Activated CD4-positive, alpha-beta T cell treated with anti-CD3 and anti-CD28 coated beads for 48 hours (primary cell): ENCODE data around the gene PLA2G5.
A peak's percentile ranks its signal among the peaks of the same experiment; 100 is the strongest.
"Not testable (repeated sequence)": the region's sequence is repeated elsewhere in the genome, so short reads cannot be mapped to it uniquely, and the experiment has no call there.

ENCODE experiments used
- DNase-seq: peaks from one replicate; pipeline ENCODE4 v3.0.0-alpha.2; 2020

The PLA2G5 gene

DNA sequence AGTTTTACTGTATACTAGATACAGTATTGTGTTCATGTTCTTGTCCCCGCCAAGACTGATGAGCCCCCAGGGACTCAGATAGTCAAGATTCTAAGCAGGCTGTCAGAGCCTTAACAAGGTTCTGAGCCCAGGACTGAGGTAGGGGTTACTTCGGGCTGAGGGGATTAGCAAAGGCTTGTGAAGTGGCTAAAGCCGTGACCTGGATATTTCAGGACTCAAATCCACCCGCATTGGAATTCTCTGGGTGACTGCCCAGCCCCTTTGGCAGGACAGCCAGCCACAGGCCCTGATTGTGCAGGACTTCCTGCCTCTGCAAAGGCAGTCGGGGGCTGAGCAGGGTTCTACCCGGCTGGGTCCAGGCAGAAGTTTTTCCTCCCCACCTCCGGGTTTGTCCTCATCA, at the start of gene PLA2G5:
TSS of gene PLA2G5 (plus strand) at position 321 of the 400 bp plus-strand sequence. CDS start 14,637 bp downstream, outside the sequence.
- no peak for DNase-seq

GRCh38 chr1:20028125-20028524, 41.9 kb upstream of the PLA2G5 start:
- DNase-seq, result no peak

GRCh38 chr1:20028726-20029125, 41.3 kb upstream of the PLA2G5 start:
- no peak for DNase-seq

DNA sequence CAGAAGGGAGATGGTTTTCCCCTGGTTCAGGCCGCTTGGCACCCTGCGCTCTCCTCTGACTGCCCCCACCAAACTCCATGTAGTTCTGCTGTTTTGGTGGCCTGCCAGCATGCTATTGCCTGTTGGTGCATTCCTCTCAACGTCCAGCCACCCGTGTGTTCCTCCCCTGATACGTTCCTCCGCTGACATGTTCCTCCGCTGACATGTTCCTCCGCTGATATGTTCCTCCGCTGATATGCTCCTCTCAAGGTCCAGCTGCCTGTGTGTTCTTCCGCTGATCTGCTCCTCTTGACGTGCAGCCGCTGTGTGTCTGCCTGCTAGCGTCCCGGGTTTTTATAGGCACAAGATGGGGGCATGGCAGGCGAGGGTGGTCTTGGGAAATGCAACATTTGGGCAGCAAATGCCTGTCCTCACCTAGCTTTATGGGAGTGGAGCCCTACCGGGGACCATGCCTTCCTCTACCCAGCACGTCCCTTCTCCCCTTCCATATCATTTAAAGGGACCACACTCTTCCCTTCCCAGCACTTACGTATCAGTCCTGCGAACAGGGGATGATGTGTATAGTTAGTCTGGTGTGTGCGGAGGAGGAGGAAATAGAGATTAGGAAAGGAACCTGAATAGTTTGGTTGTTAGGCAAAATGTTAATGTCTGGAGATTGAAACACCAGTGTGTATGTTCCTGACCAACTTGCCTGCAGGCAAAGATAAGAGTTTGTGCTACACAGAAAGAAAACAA, 40.6 kb upstream of the PLA2G5 start:
- no peak for DNase-seq

DNA sequence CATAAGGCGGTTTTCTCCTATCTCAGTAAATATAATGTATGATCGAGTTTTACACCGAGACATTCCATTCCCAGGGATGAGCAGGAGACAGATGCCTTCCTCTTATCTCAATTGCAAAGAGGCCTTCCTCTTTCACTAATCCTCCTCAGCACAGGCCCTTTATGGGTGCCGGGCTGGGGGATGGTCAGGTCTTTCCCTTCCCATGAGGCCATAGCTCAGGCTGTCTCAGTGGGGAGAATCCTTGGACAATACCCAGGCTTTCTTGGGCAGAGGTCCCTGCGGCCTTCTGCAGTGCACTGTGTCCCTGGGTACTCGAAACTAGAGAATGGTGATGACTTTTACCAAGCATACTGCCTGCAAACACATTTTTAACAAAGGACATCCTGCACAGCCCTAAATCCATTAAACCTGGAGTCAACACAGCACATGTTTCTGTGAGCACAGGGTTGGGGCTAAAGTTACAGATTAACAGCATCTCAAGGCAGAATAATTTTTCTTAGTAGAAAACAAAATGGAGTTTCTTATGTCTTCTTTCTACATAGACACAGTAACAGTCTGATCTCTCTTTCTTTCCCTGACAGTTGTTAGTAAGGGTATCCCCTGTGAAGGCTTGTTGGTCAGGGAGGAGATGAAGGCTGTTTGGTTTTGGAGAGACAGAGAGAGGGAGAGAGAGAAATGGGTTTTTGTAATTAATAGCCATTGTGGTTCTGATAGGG, 39.4 kb upstream of the PLA2G5 start:
- DNase-seq, result not testable (repeated sequence)

- no peak for DNase-seq
Observed at GRCh38 chr1:20031161-20031560, 38.8 kb upstream of the PLA2G5 start.

DNA sequence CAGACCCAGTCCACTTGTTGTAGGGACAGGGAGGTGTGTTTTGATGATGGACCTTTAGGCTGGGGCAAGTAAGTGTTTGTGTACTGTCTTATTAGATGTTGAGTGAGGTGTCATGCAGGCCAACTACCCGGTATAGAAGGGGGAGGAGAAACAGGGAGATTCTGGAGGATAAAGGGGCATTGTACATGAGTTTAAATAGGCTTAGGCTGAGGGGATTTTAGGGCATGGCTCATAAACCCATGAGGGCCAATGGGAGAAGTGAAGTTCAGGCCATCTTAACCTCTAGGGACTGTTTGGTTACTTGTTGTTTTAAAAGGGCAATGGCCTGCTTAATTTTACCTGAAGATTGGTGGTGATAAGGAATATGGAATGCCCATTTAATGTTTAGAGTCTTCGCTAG, 38.2 kb upstream of the PLA2G5 start:
- no peak for DNase-seq

GRCh38 chr1:20032425-20032824, 37.6 kb upstream of the PLA2G5 start:
- no peak for DNase-seq

DNA sequence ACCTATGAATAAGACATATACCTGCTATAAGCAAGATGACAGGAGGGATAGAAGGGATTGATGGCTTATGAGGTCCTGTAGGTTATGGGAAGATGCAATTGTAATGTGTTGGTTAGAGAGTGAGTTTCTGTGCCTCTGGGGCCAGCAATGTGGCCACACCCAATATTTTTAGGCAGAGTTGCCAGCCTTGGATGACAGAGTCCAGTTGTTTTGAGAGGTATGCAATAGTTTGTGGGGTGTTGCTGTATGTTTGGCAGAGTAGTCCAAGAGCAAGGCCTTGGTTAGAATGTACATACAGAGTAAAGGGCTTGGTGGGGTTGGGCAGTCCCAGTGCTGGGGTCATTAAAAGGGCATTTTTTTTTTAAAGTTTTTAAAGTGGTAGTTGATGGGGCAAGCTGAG, 36.6 kb upstream of the PLA2G5 start:
- no peak for DNase-seq

GRCh38 chr1:20035114-20035513, 34.9 kb upstream of the PLA2G5 start:
- DNase-seq, result no peak

DNA sequence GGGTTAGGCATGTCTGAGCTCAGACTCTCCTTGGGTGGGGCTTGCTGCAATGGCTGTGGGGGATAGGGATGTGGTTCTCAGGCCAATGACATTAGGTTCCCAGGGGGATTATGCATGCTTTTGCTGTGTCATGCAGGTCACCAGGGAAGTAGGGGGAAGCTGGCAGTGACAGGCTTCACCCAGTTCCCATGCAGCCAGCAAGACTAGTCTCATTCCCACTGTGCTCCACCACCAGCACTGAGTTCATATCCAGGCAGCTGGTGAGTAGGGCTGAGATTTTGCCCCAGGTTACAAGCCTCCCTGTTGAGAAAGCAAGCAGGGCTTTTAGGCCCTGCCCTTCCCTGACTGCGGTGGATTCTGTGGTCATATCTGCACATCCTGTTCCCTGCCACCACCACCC, 32.1 kb upstream of the PLA2G5 start:
- DNase-seq, result no peak

DNA sequence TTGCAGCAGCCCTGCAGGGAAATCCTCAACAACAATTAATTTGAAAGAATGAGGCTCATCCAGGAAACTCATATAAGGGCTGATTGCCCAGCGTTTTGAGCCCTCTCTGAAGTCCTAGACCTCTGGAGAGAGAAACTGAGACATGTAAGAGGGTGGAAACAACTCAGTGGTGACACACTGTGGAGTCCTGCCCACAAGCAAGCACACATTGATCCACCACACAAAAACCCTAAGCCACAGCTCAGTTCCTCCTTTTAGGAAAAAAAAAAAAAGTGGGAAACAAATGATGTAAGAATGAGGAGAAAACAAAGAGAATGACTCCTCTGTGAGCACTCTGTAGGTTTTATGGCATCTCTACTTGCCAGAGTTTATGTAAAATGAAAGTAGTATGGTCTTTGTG, 22.9 kb upstream of the PLA2G5 start:
- DNase-seq, result no peak

DNA sequence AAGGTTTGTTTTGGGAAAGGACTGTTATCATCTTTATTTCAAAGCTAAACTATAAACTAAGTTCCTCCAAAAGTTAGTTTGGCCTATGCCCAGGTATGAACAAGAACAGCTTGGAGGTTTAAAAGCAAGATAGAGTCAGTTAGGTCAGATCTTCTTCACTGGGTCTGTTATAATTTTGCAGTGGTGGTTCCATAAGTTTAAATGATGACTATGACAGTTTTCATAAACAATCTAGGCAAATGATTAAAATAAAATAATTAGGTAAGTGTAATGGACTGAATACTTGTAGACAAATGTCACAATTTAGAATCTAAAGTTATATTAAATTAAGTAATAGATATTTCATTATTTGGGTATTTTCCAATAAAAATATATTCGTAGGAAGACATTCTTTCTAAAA, 21.4 kb upstream of the PLA2G5 start:
- DNase-seq, result no peak

DNA sequence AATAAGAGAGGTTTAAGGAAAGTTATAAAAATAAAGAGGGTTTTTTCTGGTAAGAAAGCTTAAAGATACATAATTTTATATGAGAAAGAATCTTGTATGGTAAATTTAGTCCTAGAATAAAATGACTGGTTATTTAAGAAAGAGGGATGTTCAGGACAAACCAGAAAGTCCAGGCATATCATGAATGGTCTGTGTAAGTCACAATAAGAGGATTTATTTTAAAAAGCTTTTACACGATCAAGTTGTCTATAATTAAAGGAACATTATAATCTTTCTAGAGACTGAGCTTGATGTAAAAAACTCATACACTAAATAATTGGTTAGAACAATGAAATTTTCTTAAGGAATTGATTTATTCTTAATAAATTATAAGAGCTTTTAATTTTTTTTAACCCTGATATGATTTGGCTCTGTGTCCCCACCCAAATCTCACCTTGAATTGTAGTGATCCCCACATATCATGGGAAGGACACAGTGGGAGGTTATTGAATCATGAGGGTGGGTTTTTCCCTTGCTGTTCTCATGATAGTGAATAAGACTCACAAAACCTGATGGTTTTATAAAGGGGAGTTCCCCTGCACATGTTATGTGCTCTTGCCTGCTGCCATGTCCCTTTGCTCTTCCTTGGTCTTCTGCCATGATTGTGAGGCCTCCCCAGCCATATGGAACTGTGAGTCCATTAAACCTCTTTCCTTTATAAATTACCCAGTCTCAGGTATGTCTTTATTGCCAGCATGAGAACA, 20.8 kb upstream of the PLA2G5 start:
- not testable (repeated sequence) for DNase-seq

GRCh38 chr1:20051218-20051829, 18.7 kb upstream of the PLA2G5 start:
- no peak for DNase-seq

DNA sequence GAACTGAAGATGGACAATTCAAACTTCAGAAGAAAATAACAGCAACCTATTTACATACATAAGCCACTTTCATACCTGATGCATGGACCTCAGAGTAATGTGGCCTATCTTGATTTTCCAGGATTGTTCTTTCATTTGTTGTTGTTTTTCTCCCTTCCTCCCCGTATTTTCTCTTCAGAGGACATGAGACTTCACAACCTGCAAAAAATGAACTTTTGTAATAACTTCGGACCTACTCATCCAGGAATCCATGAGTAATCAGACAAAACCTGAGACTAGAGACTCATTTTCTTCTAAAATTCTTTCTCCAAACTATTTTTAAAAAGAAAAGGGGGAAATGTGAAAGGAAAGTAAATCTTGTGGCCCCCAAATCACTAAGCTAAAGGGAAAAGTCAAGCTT, 17.6 kb upstream of the PLA2G5 start:
- no peak for DNase-seq

GRCh38 chr1:20057886-20058420, 12.0 kb upstream of the PLA2G5 start:
- no peak for DNase-seq

- DNase-seq, result peak; percentile 63
Observed at GRCh38 chr1:20058531-20058930, 11.5 kb upstream of the PLA2G5 start.

- DNase-seq, result no peak
Observed at GRCh38 chr1:20059847-20060246, 10.1 kb upstream of the PLA2G5 start.

DNA sequence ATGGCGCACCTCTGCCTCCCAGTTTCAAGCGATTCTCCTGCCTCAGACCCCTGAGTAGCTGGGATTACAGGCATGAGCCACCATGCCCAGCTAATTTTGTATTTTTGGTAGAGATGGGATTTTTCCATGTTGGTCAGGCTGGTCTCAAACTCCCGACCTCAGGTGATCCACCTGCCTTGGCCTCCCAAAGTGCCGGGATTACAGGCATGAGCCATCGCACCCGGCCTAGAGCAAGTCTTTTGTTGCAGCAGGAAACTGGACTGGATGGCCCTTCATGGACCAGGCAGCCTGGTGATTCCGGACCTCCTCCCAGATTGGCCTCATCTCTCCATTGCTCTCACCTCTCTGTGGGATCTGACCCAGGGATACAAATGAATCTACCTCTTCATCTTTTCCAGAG, 9.2 kb upstream of the PLA2G5 start:
- DNase-seq, result not testable (repeated sequence)

DNA sequence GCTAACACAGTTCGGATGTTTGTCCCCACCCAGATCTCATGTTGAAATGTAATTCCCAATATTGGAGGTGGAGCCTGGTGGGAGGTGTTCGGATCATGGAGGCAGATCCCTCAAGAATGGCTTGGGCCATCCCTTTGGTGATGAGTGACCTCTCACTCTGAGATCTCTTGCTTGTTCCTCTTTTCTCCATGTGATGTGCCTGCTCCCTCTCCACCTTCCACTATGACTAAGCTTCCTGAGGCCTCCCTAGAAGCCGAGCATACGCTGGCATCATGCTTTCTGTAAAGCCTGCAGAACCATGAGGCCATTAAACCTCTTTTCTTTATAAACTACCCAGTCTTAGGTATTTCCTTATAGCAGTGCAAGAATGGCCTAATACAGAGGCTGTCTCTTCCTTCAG, 8.1 kb upstream of the PLA2G5 start:
- no peak for DNase-seq

GRCh38 chr1:20063861-20064292, 6.1 kb upstream of the PLA2G5 start:
- no peak for DNase-seq

GRCh38 chr1:20068722-20069121, 1.3 kb upstream of the PLA2G5 start:
- no peak for DNase-seq
